Measurements from ENCODE around the gene B4GAT1.

The B4GAT1 gene

DNA sequence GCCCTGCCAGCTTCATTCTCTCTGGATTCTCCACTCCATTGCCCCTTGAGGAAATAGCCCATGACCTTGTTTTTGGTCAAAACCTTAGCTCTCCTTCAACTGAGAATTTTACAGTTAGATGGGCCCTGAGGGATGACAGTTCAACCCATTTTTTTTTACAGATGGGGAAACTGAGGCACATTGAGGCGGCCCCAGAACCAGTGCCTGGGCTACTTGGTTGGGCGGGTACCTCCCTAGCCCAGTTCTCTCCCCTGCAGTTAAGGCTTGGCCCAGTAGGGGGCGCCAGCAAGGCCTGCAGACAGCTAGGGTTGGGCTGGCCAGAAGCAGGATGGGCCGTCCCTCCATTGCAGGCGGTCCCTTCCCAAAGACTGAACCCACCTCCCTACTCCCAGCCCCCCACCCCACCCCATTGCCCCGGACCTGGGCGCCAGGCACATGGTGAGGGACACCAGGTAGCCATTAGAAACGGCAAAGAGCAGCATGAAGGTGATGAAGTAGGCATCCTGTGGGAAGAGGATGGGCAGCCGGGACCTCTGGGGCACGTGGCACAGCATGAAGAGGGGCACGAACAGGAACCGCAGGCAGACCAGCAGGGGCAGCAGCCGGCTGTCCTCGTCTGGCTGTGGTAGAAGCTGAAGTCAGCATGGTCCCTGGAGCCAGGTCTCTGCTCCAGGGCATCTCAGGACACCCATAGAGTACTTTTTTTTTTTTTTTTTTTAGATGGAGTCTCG is 16.5 kb upstream of the B4GAT1 start:
- TF ChIP-seq, protein P1, sequence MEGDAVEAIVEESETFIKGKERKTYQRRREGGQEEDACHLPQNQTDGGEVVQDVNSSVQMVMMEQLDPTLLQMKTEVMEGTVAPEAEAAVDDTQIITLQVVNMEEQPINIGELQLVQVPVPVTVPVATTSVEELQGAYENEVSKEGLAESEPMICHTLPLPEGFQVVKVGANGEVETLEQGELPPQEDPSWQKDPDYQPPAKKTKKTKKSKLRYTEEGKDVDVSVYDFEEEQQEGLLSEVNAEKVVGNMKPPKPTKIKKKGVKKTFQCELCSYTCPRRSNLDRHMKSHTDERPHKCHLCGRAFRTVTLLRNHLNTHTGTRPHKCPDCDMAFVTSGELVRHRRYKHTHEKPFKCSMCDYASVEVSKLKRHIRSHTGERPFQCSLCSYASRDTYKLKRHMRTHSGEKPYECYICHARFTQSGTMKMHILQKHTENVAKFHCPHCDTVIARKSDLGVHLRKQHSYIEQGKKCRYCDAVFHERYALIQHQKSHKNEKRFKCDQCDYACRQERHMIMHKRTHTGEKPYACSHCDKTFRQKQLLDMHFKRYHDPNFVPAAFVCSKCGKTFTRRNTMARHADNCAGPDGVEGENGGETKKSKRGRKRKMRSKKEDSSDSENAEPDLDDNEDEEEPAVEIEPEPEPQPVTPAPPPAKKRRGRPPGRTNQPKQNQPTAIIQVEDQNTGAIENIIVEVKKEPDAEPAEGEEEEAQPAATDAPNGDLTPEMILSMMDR (IDR thresholded peaks at IDR 0.05) = peak; percentile 91

DNA sequence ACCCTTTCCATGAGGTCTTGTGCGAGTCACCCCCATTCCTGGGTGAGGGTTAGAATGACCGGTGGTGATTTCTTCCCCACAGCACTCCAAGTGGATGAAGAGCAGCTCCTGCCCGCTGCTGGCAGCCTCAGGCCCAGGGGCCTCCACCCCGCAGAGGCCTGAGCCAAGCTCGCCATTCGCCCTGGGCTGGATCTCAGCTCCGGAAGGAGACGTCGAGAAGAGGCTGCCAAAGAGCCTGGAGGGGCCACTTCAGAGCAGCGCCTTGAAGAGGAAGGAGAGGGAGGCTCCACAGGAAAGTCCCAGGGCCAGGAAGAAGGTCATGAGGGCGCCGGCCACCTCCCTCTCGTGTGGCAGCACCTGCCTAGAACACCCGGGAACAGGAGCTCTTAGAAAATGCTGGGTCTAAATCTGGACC is 15.8 kb upstream of the B4GAT1 start:
- TF ChIP-seq, protein P1 (IDR thresholded peaks at IDR 0.05) = no peak

DNA sequence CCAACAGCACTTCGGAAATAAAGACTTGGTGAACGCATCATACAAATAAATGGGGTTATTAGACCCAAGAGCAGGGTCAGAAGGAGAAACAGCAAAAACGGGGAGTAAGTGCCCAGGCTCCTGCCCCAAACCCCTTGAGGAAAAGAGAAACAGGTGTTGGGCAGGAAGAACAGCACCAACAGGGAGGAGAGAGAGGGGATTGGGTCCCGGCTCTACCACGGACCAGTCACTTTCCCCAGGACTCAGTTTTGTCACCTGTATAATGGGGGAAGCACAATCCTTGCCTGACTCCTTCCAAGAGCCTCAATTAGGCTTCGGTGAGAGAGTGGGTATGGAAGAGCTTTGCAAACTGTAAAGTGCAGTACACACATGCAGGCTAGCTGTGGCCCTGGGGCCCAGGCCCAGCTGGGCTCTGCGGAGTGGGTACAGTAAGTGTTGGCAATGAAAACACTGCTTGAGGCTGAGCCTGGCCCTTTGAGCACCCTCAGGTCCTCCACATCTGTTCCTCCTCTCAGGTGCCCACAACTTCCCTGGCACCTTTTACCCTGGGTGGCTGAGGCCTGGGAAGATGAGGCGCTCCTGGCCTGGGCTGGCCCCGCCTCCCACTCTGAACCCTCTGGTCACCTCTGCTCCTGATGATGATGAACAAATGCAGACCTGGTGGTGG is 15.2 kb upstream of the B4GAT1 start:
- TF ChIP-seq, protein P1 (IDR thresholded peaks at IDR 0.05) = no peak

DNA sequence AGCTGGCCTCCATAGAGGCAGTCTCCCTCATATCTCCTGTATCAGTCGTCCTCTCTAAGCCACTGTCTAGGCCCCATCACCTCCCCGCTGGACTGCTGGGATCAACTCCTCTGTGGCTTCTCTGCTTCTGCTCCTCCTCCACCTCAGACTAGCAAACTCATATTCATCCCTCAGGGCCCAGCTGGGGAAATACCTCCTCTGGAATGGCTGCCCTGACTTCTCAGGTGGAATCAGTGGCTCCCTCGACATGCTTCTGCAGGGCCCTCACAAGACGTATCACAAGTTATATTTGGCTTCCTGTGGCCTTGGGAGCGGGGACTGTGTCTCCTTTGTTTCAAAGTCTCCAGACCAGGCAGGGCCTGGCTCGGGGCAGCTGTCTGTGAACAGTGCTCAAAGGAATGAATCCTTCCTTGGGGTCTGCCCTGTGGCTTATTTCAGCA is 14.1 kb upstream of the B4GAT1 start:
- TF ChIP-seq, protein P1 (IDR thresholded peaks at IDR 0.05) = no peak

DNA sequence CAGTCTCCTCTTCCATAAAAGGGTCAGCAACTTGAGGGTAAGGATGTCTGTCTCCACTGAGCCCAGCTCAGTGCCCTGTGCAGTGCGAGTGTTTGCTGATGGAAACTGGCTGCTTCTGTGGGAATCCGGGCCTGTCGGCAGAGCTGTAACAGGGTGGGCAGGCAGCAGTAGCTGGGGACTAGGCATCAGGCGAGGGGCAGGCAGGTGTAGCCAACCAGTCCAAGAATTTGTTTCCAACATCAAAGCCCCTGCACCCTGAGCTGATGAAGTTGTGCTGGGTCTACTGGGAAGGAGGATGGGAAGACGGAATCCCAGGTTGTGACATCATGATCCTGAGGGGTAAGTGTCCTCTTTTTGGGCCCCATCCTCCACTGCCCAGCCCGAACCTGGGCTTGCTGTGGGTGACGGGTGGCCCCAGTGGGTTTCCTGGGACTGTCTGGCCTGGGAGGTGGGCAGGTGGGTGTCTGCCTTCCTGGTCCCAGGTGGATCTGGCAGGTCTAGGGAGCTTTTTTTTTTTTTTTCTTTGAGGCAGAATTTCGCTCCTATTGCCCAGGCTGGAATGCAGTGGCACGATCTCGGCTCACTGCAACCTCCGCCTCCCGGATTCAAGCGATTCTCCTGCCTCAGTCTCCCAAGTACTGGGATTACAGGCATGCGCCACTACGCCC is 13.1 kb upstream of the B4GAT1 start:
- TF ChIP-seq, protein P1 (IDR thresholded peaks at IDR 0.05) = no peak

DNA sequence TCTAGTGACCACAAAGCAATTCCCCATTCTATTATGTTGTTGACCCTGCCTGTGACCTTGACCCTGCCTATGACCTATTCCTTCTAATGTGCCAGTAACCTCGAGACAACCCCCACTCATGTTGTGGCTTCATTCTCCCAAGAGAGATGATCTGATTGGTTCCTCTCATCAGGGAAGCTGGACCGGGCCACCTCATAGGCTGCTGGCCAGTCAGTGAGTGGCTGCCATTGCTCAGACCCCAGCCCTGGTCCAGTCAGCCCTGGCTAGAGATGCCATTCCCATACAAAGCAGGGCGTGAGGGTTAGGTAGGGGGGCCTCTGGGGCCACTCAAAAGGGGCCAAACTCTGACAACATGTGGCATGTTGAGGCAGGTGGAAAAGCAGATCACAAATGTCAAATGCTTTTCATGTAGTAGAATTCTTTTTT is 12.2 kb upstream of the B4GAT1 start:
- TF ChIP-seq, protein P1 (IDR thresholded peaks at IDR 0.05) = no peak

DNA sequence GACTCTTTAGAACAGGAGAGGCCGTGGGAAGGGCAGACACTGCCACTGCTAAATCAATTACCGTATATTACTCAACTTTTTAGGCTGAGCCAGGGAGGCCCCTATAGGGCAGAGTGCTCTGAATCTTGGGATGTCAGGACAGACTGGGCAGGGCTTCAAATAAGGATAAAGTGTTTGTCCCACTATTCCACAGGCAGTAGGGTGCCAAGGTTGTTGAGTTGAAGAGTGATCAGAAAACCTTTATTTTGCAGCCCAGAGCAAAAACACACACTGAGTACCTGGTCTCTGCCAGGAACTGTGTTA is 1.6 kb upstream of the B4GAT1 start:
- TF ChIP-seq, protein P1 (IDR thresholded peaks at IDR 0.05) = no peak
